BJ (cell line): ENCODE measurements around the gene CPEB4. TPM values are rescaled to one million over a fixed set of nuclear protein-coding genes. Genes with fewer than 3 reads are reported as not detected.

Experiments
- CTCF ChIA-PET: fragments of 350-600 bp; formaldehyde crosslinking; extraction: SDS; loops from one replicate; lab custom pipeline; 2021; ENCODE audit warnings: antibody characterized with exemption, inconsistent platforms; lab: Yijun Ruan, JAX
- POLR2A ChIA-PET: fragments of 300-600 bp; sonication (Branson Sonifier 250); formaldehyde crosslinking; extraction: SDS; loops from one replicate; lab custom pipeline; 2021; ENCODE audit warnings: antibody characterized with exemption; lab: Charles Lee
- DNase-seq: peaks from one replicate; pipeline ENCODE4 v3.0.0-alpha.2; 2011; ENCODE audit warnings: low read depth
- H3K27me3 ChIP-seq: 2 replicates; pipeline ENCODE4 v1.6.0; 2011; ENCODE audit warnings: low read length; ENCODE audit not compliant: control insufficient read depth, insufficient read depth
- H3K36me3 ChIP-seq: 2 replicates; pipeline ENCODE4 v1.5.1; 2011; ENCODE audit warnings: low read length; ENCODE audit not compliant: control insufficient read depth, insufficient read depth
- H3K4me3 ChIP-seq: 2 replicates; pipeline ENCODE4 v1.5.1; 2011; ENCODE audit warnings: low read depth, mild to moderate bottlenecking, control low read depth, low read length
- CTCF ChIP-seq: IDR thresholded peaks from 2 replicates; pipeline ENCODE4 v1.5.1; 2011; ENCODE audit warnings: low read depth, mild to moderate bottlenecking, control low read depth, inconsistent platforms, low read length, moderate library complexity; ENCODE audit not compliant: insufficient read depth
- polyA plus RNA-seq: library from polyadenylated mRNA; depleted of rRNA; stranded (reverse); fragments of >200 nt; gene quantifications from 2 replicates; pipeline ENCODE4 v1.2.3, GENCODE V29; 2011

CPEB4 gene
- polyA plus RNA-seq, 1 experiment = 16.4 TPM

GRCh38 chr5:173880306-173880985, 7.7 kb upstream of the CPEB4 start:
- POLR2A ChIA-PET = interaction anchor here (0.6 kb wide), 1 partner anchor 83 kb away, joined by 3 read pairs; no protein-coding TSS in a partner anchor
- CTCF ChIA-PET = interaction anchor here (0.9 kb wide), 1 partner anchor 262 kb away, joined by 3 read pairs; no protein-coding TSS in a partner anchor
- Histone ChIP-seq H3K27me3 (no peaks in the 10 kb centered on the region), H3K4me3 (no peak overlapping the region), H3K36me3 (no peaks in the 10 kb centered on the region)
- no peak for TF ChIP-seq CTCF
- DNase-seq = peak; percentile 75

- TF ChIP-seq CTCF = no peak
- ChIA-PET POLR2A (no interaction called here), CTCF (no interaction called here)
Measured at GRCh38 chr5:173881811-173882575, 6.2 kb upstream of the CPEB4 start.

GRCh38 chr5:173882632-173883031, 5.5 kb upstream of the CPEB4 start:
- ChIA-PET POLR2A (no interaction called here), CTCF (interaction anchor here (0.7 kb wide), 1 partner anchor 1022 kb away, joined by 3 read pairs; no protein-coding TSS in a partner anchor)
- no peak overlapping the region for H3K4me3 ChIP-seq
- no peaks in the 10 kb centered on the region for H3K27me3 ChIP-seq
- no peak for TF ChIP-seq CTCF
- DNase-seq = no peak
- no peaks in the 10 kb centered on the region for H3K36me3 ChIP-seq

More at GRCh38 chr5:173881811-173882575, 6.2 kb upstream of the CPEB4 start:
- H3K4me3 ChIP-seq = no peak overlapping the region
- no peaks in the 10 kb centered on the region for H3K27me3 ChIP-seq
- DNase-seq = no peak
- no peaks in the 10 kb centered on the region for H3K36me3 ChIP-seq

- Histone ChIP-seq H3K36me3 (no peaks in the 10 kb centered on the region), H3K27me3 (no peaks in the 10 kb centered on the region), H3K4me3 (no peak overlapping the region)
- DNase-seq = no peak
- TF ChIP-seq CTCF = no peak
- ChIA-PET CTCF (interaction anchor here (0.7 to 1.2 kb wide), 3 partner anchors 14 to 1023 kb away, joined by 3 read pairs; no protein-coding TSS in a partner anchor), POLR2A (no interaction called here)
Measured at GRCh38 chr5:173883347-173883924, 4.7 kb upstream of the CPEB4 start.
